HepG2 (cell line): ENCODE data around the gene KIZ. TPM values are rescaled to one million over a fixed set of nuclear protein-coding genes. Genes with fewer than 3 reads are reported as not detected.
A peak's percentile ranks its signal among the peaks of the same experiment; 100 is the strongest.

ENCODE experiments used
- ARNTL ChIP-seq: sonication (generic); formaldehyde crosslinking; IDR thresholded peaks from 2 replicates; pipeline ENCODE4 v1.4.0; 2020; ENCODE audit warnings: mild to moderate bottlenecking, missing genetic modification reagents
- DNMT1 ChIP-seq: sonication (generic); formaldehyde crosslinking; IDR thresholded peaks from 2 replicates; pipeline ENCODE4 v1.5.1; 2020; ENCODE audit warnings: mild to moderate bottlenecking, missing genetic modification reagents
- NR1H2 ChIP-seq: sonication (generic); formaldehyde crosslinking; IDR thresholded peaks from 2 replicates; pipeline ENCODE4 v1.8.1; 2022; ENCODE audit warnings: low read depth, missing genetic modification reagents, borderline replicate concordance
- PRPF4 ChIP-seq: fragments of 200-400 bp; formaldehyde crosslinking; IDR thresholded peaks from 2 replicates; pipeline ENCODE4 v1.6.1; 2016; ENCODE audit warnings: low read length, low read depth; ENCODE audit not compliant: poor library complexity, severe bottlenecking
- RBM22 ChIP-seq: fragments of 200-400 bp; formaldehyde crosslinking; optimal IDR thresholded peaks from 2 replicates; pipeline ENCODE3; 2017; ENCODE audit warnings: mild to moderate bottlenecking, low read length, moderate library complexity
- SMAD3 ChIP-seq: sonication (generic); formaldehyde crosslinking; IDR thresholded peaks from 2 replicates; pipeline ENCODE4 v1.4.0; 2020; ENCODE audit warnings: missing genetic modification reagents
- SPEN ChIP-seq: sonication (generic); formaldehyde crosslinking; IDR thresholded peaks from 2 replicates; pipeline ENCODE4 v1.5.1; 2020; ENCODE audit warnings: low read depth, mild to moderate bottlenecking, missing genetic modification reagents
- STAT5B ChIP-seq: sonication (generic); formaldehyde crosslinking; IDR thresholded peaks from 2 replicates; pipeline ENCODE4 v1.4.0; 2020; ENCODE audit warnings: missing genetic modification reagents
- ZBTB7A ChIP-seq: sonication (generic); formaldehyde crosslinking; IDR thresholded peaks from 2 replicates; pipeline ENCODE4 v1.8.0; 2022; ENCODE audit warnings: mild to moderate bottlenecking, missing genetic modification reagents
- ZMYM3 ChIP-seq: sonication (generic); formaldehyde crosslinking; IDR thresholded peaks from 2 replicates; pipeline ENCODE4 v1.5.1; 2020; ENCODE audit warnings: mild to moderate bottlenecking, missing genetic modification reagents
- ZNF232 ChIP-seq: sonication (generic); formaldehyde crosslinking; IDR thresholded peaks from 2 replicates; pipeline ENCODE4 v1.4.0; 2020; ENCODE audit warnings: missing genetic modification reagents, borderline replicate concordance
- ZNF556 ChIP-seq: sonication (generic); formaldehyde crosslinking; IDR thresholded peaks from 2 replicates; pipeline ENCODE4 v1.4.0; 2020; ENCODE audit warnings: mild to moderate bottlenecking, missing genetic modification reagents, borderline replicate concordance
- ZNF720 ChIP-seq: sonication (generic); formaldehyde crosslinking; IDR thresholded peaks from 2 replicates; pipeline ENCODE4 v1.4.0; 2020; ENCODE audit warnings: missing genetic modification reagents
- ZNF724P ChIP-seq: sonication (generic); formaldehyde crosslinking; IDR thresholded peaks from 2 replicates; pipeline ENCODE4 v1.8.0; 2022; ENCODE audit warnings: missing genetic modification reagents, borderline replicate concordance
- ZNF788 ChIP-seq: sonication (generic); formaldehyde crosslinking; IDR thresholded peaks from 2 replicates; pipeline ENCODE4 v1.5.0; 2020; ENCODE audit warnings: mild to moderate bottlenecking, missing genetic modification reagents, borderline replicate concordance
- polyA plus RNA-seq, 8 experiments: library from polyadenylated mRNA; depleted of rRNA in 3 of 8; stranded (reverse) in 7 of 8; unstranded in 1 of 8; fragments of >200 nt; fragmentation: Illumina TruSeq in 4 of 8; extraction: Trizol in 4 of 8; gene quantifications; 2 replicates each; pipeline versions ENCODE4 v1.2.1 to v1.2.3, GENCODE V29; 2011 to 2016; ENCODE audit warnings: low read depth in 4 of 8, missing spikeins in 1 of 8, mixed read lengths in 1 of 8; ENCODE audit not compliant: insufficient read depth in 1 of 8
- total RNA-seq, 5 experiments: library from RNA; depleted of rRNA; stranded (reverse); fragments of >200 nt; fragmentation: Illumina TruSeq; extraction: Trizol; gene quantifications; 2 replicates each; pipeline ENCODE4 v1.2.3, GENCODE V29; 2016; ENCODE audit warnings: low read depth in 1 of 5
- TF ChIP-seq, protein P1 (sequence below): sonication (generic); formaldehyde crosslinking; IDR thresholded peaks from 2 replicates; pipeline ENCODE4 v1.5.0; 2020; ENCODE audit warnings: missing genetic modification reagents
- TF ChIP-seq, protein P2 (sequence below): IDR thresholded peaks from 2 replicates; pipeline ENCODE4 v1.6.1; 2016; ENCODE audit warnings: mild to moderate bottlenecking, missing biosample characterization, missing genetic modification reagents
- TF ChIP-seq, protein P3 (sequence below): sonication (generic); formaldehyde crosslinking; IDR thresholded peaks from 2 replicates; pipeline ENCODE4 v1.4.0; 2020; ENCODE audit warnings: missing genetic modification reagents, borderline replicate concordance
- TF ChIP-seq, protein P4 (sequence below): sonication (generic); formaldehyde crosslinking; IDR thresholded peaks from 2 replicates; pipeline ENCODE4 v1.9.0; 2021; ENCODE audit warnings: missing genetic modification reagents, mild to moderate bottlenecking, borderline replicate concordance
- TF ChIP-seq, protein P5 (sequence below): sonication (generic); formaldehyde crosslinking; IDR thresholded peaks from 2 replicates; pipeline ENCODE4 v1.9.0; 2021; ENCODE audit warnings: missing genetic modification reagents, borderline replicate concordance
- TF ChIP-seq, protein P6 (sequence below): sonication (generic); formaldehyde crosslinking; IDR thresholded peaks from 2 replicates; pipeline ENCODE4 v1.5.0; 2020; ENCODE audit warnings: mild to moderate bottlenecking, missing genetic modification reagents, borderline replicate concordance

KIZ gene
- total and polyA plus RNA-seq, 2 of the 13 experiments (the other 11 are each of a cell fraction or from before 2014, with no cell fraction given) = 46.3 to 114 TPM

DNA sequence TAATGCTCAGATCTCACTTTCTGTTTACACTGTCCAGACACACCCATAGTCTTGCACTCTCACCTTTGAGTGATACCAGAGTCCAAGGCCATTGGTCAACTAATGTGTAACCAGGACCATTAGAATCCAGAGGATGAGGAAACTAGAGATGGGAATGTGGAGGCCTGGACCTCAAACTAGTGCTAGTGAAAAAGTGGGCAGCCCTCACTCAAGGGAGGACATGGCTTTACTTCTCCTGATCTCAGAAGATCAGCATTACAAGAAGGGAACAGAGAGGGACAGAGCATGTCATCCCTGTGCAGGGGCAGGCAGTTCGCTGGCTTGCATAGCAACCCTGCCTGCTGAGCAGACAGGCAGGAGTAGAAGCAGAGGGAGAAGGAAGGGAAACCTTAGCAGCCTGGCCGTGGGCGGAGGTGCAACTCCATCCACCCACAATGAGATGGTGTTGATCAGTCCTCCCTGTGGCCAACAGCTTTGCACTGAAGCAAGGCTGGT is 154.7 kb downstream of the KIZ start (continued):
- TF ChIP-seq SMAD3 (CRISPR knock-in tag) (peak; percentile 25; the same call in 1 of the 2 replicates), SPEN (0 out of 2 replicates have a peak, but pooled peaks have one; percentile 49), ZNF556 (CRISPR knock-in tag) (0 out of 2 replicates have a peak, but pooled peaks have one; percentile 59), RBM22 (no peak), STAT5B (CRISPR knock-in tag) (no peak), ZMYM3 (CRISPR knock-in tag) (peak; percentile 98), ZNF788 (CRISPR knock-in tag) (no peak), NR1H2 (CRISPR knock-in tag) (no peak), PRPF4 (no peak), ZNF724P (no peak), ARNTL (CRISPR knock-in tag) (no peak), ZBTB7A (no peak), DNMT1 (CRISPR knock-in tag) (no peak), ZNF232 (CRISPR knock-in tag) (no peak), ZNF720 (CRISPR knock-in tag) (no peak)
- TF ChIP-seq, protein P1, sequence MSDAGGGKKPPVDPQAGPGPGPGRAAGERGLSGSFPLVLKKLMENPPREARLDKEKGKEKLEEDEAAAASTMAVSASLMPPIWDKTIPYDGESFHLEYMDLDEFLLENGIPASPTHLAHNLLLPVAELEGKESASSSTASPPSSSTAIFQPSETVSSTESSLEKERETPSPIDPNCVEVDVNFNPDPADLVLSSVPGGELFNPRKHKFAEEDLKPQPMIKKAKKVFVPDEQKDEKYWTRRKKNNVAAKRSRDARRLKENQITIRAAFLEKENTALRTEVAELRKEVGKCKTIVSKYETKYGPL (CRISPR knock-in tag) = no peak
- TF ChIP-seq, protein P2, sequence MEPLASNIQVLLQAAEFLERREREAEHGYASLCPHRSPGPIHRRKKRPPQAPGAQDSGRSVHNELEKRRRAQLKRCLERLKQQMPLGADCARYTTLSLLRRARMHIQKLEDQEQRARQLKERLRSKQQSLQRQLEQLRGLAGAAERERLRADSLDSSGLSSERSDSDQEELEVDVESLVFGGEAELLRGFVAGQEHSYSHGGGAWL (CRISPR knock-in tag) = no peak
- TF ChIP-seq, protein P3, sequence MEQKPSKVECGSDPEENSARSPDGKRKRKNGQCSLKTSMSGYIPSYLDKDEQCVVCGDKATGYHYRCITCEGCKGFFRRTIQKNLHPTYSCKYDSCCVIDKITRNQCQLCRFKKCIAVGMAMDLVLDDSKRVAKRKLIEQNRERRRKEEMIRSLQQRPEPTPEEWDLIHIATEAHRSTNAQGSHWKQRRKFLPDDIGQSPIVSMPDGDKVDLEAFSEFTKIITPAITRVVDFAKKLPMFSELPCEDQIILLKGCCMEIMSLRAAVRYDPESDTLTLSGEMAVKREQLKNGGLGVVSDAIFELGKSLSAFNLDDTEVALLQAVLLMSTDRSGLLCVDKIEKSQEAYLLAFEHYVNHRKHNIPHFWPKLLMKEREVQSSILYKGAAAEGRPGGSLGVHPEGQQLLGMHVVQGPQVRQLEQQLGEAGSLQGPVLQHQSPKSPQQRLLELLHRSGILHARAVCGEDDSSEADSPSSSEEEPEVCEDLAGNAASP (CRISPR knock-in tag) = 0 out of 2 replicates have a peak, but pooled peaks have one; percentile 33
- TF ChIP-seq, protein P4, sequence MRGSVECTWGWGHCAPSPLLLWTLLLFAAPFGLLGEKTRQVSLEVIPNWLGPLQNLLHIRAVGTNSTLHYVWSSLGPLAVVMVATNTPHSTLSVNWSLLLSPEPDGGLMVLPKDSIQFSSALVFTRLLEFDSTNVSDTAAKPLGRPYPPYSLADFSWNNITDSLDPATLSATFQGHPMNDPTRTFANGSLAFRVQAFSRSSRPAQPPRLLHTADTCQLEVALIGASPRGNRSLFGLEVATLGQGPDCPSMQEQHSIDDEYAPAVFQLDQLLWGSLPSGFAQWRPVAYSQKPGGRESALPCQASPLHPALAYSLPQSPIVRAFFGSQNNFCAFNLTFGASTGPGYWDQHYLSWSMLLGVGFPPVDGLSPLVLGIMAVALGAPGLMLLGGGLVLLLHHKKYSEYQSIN (CRISPR knock-in tag) = no peak
- TF ChIP-seq, protein P5, sequence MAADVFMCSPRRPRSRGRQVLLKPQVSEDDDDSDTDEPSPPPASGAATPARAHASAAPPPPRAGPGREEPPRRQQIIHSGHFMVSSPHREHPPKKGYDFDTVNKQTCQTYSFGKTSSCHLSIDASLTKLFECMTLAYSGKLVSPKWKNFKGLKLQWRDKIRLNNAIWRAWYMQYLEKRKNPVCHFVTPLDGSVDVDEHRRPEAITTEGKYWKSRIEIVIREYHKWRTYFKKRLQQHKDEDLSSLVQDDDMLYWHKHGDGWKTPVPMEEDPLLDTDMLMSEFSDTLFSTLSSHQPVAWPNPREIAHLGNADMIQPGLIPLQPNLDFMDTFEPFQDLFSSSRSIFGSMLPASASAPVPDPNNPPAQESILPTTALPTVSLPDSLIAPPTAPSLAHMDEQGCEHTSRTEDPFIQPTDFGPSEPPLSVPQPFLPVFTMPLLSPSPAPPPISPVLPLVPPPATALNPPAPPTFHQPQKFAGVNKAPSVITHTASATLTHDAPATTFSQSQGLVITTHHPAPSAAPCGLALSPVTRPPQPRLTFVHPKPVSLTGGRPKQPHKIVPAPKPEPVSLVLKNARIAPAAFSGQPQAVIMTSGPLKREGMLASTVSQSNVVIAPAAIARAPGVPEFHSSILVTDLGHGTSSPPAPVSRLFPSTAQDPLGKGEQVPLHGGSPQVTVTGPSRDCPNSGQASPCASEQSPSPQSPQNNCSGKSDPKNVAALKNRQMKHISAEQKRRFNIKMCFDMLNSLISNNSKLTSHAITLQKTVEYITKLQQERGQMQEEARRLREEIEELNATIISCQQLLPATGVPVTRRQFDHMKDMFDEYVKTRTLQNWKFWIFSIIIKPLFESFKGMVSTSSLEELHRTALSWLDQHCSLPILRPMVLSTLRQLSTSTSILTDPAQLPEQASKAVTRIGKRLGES = no peak
- TF ChIP-seq, protein P6, sequence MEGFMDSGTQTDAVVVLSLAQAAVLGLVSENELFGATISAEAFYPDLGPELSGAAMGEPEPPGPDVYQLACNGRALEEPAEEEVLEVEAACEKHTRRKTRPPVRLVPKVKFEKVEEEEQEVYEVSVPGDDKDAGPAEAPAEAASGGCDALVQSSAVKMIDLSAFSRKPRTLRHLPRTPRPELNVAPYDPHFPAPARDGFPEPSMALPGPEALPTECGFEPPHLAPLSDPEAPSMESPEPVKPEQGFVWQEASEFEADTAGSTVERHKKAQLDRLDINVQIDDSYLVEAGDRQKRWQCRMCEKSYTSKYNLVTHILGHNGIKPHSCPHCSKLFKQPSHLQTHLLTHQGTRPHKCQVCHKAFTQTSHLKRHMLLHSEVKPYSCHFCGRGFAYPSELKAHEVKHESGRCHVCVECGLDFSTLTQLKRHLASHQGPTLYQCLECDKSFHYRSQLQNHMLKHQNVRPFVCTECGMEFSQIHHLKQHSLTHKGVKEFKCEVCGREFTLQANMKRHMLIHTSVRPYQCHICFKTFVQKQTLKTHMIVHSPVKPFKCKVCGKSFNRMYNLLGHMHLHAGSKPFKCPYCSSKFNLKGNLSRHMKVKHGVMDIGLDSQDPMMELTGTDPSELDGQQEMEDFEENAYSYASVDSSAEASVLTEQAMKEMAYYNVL = 0 out of 2 replicates have a peak, but pooled peaks have one; percentile 7
